ENCODE results near the gene KRT86.

The KRT86 gene

GRCh38 chr12:52229836-52230343, 44.6 kb upstream of the KRT86 start:
- POLR2A ChIA-PET (ENCODE audit: low non-redundant PET): no interaction called here
- no peak for DNase-seq (ENCODE audit: low spot score)
- TF ChIP-seq CTCF (conservative IDR thresholded peaks at IDR 0.05; ENCODE audit: low read depth): no peak
- CTCF ChIA-PET: interaction anchor here (0.7 to 1.1 kb wide), 2 partner anchors 22 to 90 kb away, joined by 3 read pairs; no protein-coding TSS in a partner anchor
- H3K27ac ChIP-seq: peak overlapping the region; percentile 100

- TF ChIP-seq CTCF (conservative IDR thresholded peaks at IDR 0.05; ENCODE audit: low read depth): no peak
- H3K27ac ChIP-seq: peak overlapping the region; percentile 100
- POLR2A ChIA-PET (ENCODE audit: low non-redundant PET): no interaction called here
- peak; percentile 88 for DNase-seq (ENCODE audit: low spot score)
- CTCF ChIA-PET: interaction anchor here (0.7 to 1.1 kb wide), 3 partner anchors 23 to 89 kb away, joined by 3 read pairs; no protein-coding TSS in a partner anchor
Observed at GRCh38 chr12:52230364-52231281, 43.8 kb upstream of the KRT86 start.

GRCh38 chr12:52231305-52232202, 42.9 kb upstream of the KRT86 start:
- H3K27ac ChIP-seq: peak overlapping the region; percentile 100
- POLR2A ChIA-PET (ENCODE audit: low non-redundant PET): interaction anchor here (0.8 kb wide), 1 partner anchor 15 kb away, joined by 3 read pairs; no protein-coding TSS in a partner anchor
- TF ChIP-seq CTCF (conservative IDR thresholded peaks at IDR 0.05; ENCODE audit: low read depth): no peak
- CTCF ChIA-PET: interaction anchor here (0.6 to 1.0 kb wide), 4 partner anchors 9 to 50 kb away, joined by 3 to 5 read pairs (median 4); no protein-coding TSS in a partner anchor
- no peak for DNase-seq (ENCODE audit: low spot score)

- DNase-seq (ENCODE audit: low spot score): peak; percentile 51
- peak overlapping the region; percentile 100 for H3K27ac ChIP-seq
- CTCF ChIA-PET: interaction anchor here (0.6 to 1.2 kb wide), 4 partner anchors 10 to 43 kb away, joined by 4 to 5 read pairs (median 4); no protein-coding TSS in a partner anchor
- TF ChIP-seq CTCF (conservative IDR thresholded peaks at IDR 0.05; ENCODE audit: low read depth): no peak
- POLR2A ChIA-PET (ENCODE audit: low non-redundant PET): interaction anchor here (0.8 to 1.4 kb wide), 2 partner anchors 16 to 84 kb away, joined by 3 to 6 read pairs; no protein-coding TSS in a partner anchor
Observed at GRCh38 chr12:52232203-52232673, 42.2 kb upstream of the KRT86 start.

GRCh38 chr12:52232674-52233461, 41.6 kb upstream of the KRT86 start, which contains the start of gene KRT7:
Gene KRT7 (plus strand): TSS chr12:52233243. CDS start chr12:52233297, 54 bp downstream.
- DNase-seq (ENCODE audit: low spot score): peak; percentile 88
- H3K27ac ChIP-seq: peak within 1 kb of the TSS; percentile 100
- peak; percentile 33; the same call in 1 of the 2 replicates for TF ChIP-seq CTCF (conservative IDR thresholded peaks at IDR 0.05; ENCODE audit: low read depth)
- ChIA-PET POLR2A (ENCODE audit: low non-redundant PET) (interaction anchor here (1.0 to 1.4 kb wide), 2 partner anchors 84 to 86 kb away, joined by 3 to 6 read pairs; no protein-coding TSS in a partner anchor), CTCF (interaction anchor here (0.6 to 1.2 kb wide), 5 partner anchors 8 to 43 kb away, joined by 3 to 5 read pairs (median 4); no protein-coding TSS in a partner anchor)
